SH-SY5Y (cell line): ENCODE data around the gene ABR.

Experiments
- GATA2 ChIP-seq: IDR thresholded peaks from 2 replicates; pipeline ENCODE4 v1.6.1; 2011; ENCODE audit warnings: mild to moderate bottlenecking, low read depth, low read length
- GATA3 ChIP-seq: IDR thresholded peaks from 2 replicates; pipeline ENCODE4 v1.6.1; 2011; ENCODE audit warnings: low read depth, mild to moderate bottlenecking, low read length, moderate library complexity

DNA sequence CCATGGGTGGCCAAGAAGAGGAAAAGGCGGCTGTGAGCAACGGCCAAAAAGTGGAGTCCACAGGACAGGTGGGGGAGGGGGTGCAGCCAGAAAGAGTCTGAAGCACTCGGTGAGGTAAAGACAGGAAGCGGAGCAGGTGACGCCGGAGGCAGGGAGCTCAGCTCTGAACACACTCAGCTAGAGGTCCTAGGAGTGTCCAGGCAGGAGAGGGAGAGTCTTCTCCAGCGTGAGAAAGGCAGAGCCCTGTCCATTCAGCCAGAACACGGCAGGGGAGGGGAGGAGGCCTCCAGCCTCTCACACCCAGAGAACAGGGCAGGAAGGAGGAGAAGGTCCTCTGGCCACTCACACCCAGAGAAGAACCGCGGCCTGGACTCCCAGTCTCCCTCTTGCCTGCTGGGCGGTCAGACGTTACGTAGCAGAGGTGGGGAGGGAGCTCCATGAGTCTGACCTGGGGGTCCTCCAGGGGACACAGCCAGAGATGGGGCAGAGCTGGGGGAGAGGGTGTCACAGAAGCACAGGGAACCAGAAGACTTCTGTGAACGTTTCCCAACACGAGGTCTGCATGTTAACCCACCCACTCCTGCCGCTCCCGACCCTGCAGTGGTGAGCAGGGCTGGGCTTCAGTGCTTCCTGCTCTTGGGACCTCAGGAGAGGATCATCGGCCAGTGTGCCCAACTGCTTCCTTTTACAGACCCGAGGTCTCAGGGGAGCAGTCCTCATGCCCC is 89.2 kb downstream of the ABR start:
- no peak for TF ChIP-seq GATA2
- TF ChIP-seq GATA3: no peak
